Glutamatergic neuron (in vitro differentiated cells): Measurements from ENCODE around the gene VPS50. TPM values are rescaled to one million over a fixed set of nuclear protein-coding genes. Genes with fewer than 3 reads are reported as not detected.

Experiments used
- DNase-seq: peaks from one replicate; pipeline ENCODE4 v3.0.0; 2022
- H3K27ac Mint-ChIP-seq: one replicate; pipeline ENCODE4 v1.8.0; 2020; ENCODE audit warnings: mild to moderate bottlenecking, mixed read lengths, inconsistent platforms; ENCODE audit not compliant: unreplicated experiment
- H3K27me3 Mint-ChIP-seq: one replicate; pipeline ENCODE4 v1.8.0; 2020; ENCODE audit warnings: mild to moderate bottlenecking, moderate library complexity, mixed read lengths, inconsistent platforms; ENCODE audit not compliant: unreplicated experiment
- H3K36me3 Mint-ChIP-seq: one replicate; pipeline ENCODE4 v1.8.0; 2020; ENCODE audit warnings: mild to moderate bottlenecking, mixed read lengths, inconsistent platforms; ENCODE audit not compliant: unreplicated experiment
- H3K4me1 Mint-ChIP-seq: one replicate; pipeline ENCODE4 v1.8.0; 2020; ENCODE audit warnings: mild to moderate bottlenecking, low read depth, mixed read lengths, inconsistent platforms; ENCODE audit not compliant: unreplicated experiment
- H3K4me3 Mint-ChIP-seq: one replicate; pipeline ENCODE4 v1.8.0; 2020; ENCODE audit warnings: mild to moderate bottlenecking, mixed read lengths, inconsistent platforms; ENCODE audit not compliant: unreplicated experiment
- H3K9me3 Mint-ChIP-seq: one replicate; pipeline ENCODE4 v1.8.0; 2020; ENCODE audit warnings: mild to moderate bottlenecking, moderate library complexity, mixed read lengths, inconsistent platforms; ENCODE audit not compliant: unreplicated experiment
- CTCF ChIP-seq: fragments of 200-600 bp; sonication (generic); IDR thresholded peaks from one replicate; pipeline ENCODE4 v1.5.0; 2021; ENCODE audit not compliant: partially characterized antibody, unreplicated experiment
- total RNA-seq: library from RNA; stranded (reverse); fragmentation: NEBNext Ultra II Directional; extraction: Animal tissue kit (Norgen Biotek cat#: 25700); gene quantifications from one replicate; pipeline ENCODE4 v1.2.1, GENCODE V29; 2021; ENCODE audit not compliant: unreplicated experiment

VPS50 gene
- total RNA-seq, 1 donor from 2014 or later = 31.7 TPM

- Mint-ChIP-seq H3K4me3 (no peak overlapping the region), H3K4me1 (peaks cover 5% of the 10 kb centered on the region), H3K27me3 (no peaks in the 10 kb centered on the region), H3K36me3 (no peaks in the 10 kb centered on the region), H3K27ac (no peak overlapping the region), H3K9me3 (no peaks in the 10 kb centered on the region)
- no peak for DNase-seq
- no peak for TF ChIP-seq CTCF
Observed at GRCh38 chr7:93238748-93239147, 6.6 kb downstream of the VPS50 start.

- H3K27ac Mint-ChIP-seq = no peak overlapping the region
- no peaks in the 10 kb centered on the region for H3K9me3 Mint-ChIP-seq
- H3K36me3 Mint-ChIP-seq = no peaks in the 10 kb centered on the region
- no peaks in the 10 kb centered on the region for H3K27me3 Mint-ChIP-seq
- H3K4me1 Mint-ChIP-seq = peaks cover 5% of the 10 kb centered on the region
- DNase-seq = no peak
- TF ChIP-seq CTCF = no peak
- no peak overlapping the region for H3K4me3 Mint-ChIP-seq
Observed at GRCh38 chr7:93239824-93240223, 7.7 kb downstream of the VPS50 start.

GRCh38 chr7:93242106-93242505, 9.9 kb downstream of the VPS50 start:
- Mint-ChIP-seq H3K27ac (no peak overlapping the region), H3K4me1 (peaks cover 5% of the 10 kb centered on the region), H3K36me3 (no peaks in the 10 kb centered on the region), H3K27me3 (no peaks in the 10 kb centered on the region), H3K4me3 (no peak overlapping the region), H3K9me3 (no peaks in the 10 kb centered on the region)
- no peak for DNase-seq
- no peak for TF ChIP-seq CTCF

GRCh38 chr7:93245525-93246432, 13.6 kb downstream of the VPS50 start:
- Mint-ChIP-seq H3K4me3 (no peak overlapping the region), H3K4me1 (no peaks in the 10 kb centered on the region), H3K27me3 (no peaks in the 10 kb centered on the region), H3K36me3 (no peaks in the 10 kb centered on the region), H3K27ac (no peak overlapping the region), H3K9me3 (no peaks in the 10 kb centered on the region)
- DNase-seq = no peak
- TF ChIP-seq CTCF = peak; percentile 75

- no peak overlapping the region for H3K27ac Mint-ChIP-seq
- no peak overlapping the region for H3K4me3 Mint-ChIP-seq
- H3K36me3 Mint-ChIP-seq = no peaks in the 10 kb centered on the region
- no peaks in the 10 kb centered on the region for H3K4me1 Mint-ChIP-seq
- no peak for TF ChIP-seq CTCF
- H3K27me3 Mint-ChIP-seq = no peaks in the 10 kb centered on the region
- H3K9me3 Mint-ChIP-seq = no peaks in the 10 kb centered on the region
- no peak for DNase-seq
Observed at GRCh38 chr7:93249491-93250148, 17.5 kb downstream of the VPS50 start.
